ENCODE data around the gene CXCR1. TPM values are rescaled to one million over a fixed set of nuclear protein-coding genes. Genes with fewer than 3 reads are reported as not detected.

Gene CXCR1
- total RNA-seq, 1 donor from 2014 or later = not detected

GRCh38 chr2:218152172-218152571, 14.6 kb downstream of the CXCR1 start:
- Mint-ChIP-seq H3K27me3 (ENCODE audit: unreplicated experiment) (peaks cover 2% of the 10 kb centered on the region), H3K4me1 (ENCODE audit: low read depth, unreplicated experiment) (no peaks in the 10 kb centered on the region), H3K4me3 (ENCODE audit: unreplicated experiment) (no peak overlapping the region), H3K27ac (ENCODE audit: unreplicated experiment) (no peak overlapping the region), H3K36me3 (ENCODE audit: unreplicated experiment) (no peaks in the 10 kb centered on the region), H3K9me3 (ENCODE audit: unreplicated experiment) (peaks cover 1% of the 10 kb centered on the region)
- TF ChIP-seq, protein P1, sequence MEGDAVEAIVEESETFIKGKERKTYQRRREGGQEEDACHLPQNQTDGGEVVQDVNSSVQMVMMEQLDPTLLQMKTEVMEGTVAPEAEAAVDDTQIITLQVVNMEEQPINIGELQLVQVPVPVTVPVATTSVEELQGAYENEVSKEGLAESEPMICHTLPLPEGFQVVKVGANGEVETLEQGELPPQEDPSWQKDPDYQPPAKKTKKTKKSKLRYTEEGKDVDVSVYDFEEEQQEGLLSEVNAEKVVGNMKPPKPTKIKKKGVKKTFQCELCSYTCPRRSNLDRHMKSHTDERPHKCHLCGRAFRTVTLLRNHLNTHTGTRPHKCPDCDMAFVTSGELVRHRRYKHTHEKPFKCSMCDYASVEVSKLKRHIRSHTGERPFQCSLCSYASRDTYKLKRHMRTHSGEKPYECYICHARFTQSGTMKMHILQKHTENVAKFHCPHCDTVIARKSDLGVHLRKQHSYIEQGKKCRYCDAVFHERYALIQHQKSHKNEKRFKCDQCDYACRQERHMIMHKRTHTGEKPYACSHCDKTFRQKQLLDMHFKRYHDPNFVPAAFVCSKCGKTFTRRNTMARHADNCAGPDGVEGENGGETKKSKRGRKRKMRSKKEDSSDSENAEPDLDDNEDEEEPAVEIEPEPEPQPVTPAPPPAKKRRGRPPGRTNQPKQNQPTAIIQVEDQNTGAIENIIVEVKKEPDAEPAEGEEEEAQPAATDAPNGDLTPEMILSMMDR (IDR thresholded peaks at IDR 0.05; ENCODE audit: partially characterized antibody, unreplicated experiment) = no peak
- DNase-seq = no peak

DNA sequence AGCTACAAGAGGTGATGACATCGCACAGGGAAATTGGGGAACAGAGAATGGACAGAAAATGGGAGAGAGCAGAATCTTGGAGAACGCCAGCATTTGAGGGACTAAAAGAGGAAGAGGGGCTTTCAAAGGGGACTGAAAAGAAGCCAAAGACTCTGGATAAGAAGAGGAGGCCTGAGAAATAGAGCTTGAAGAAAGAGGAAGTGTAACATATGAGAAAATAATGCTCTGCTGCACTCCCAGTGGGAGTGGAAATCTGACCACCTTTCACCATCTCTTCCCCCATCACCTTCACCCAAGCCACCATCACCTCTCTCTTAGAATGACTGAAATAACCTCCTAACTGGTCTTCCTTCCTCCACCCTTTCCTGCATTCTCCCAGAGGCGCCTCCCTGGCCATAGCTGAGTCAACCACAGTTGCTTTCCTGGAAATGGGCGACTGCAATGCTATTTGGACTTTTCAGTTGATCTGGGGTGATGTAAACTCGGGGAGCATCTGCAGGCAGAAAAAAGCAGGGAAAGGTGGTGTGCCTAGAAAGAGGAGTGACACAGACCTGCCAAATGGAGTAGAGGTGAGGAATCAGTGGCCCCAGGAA, 16.8 kb downstream of the CXCR1 start:
- peaks cover 2% of the 10 kb centered on the region for H3K27me3 Mint-ChIP-seq (ENCODE audit: unreplicated experiment)
- H3K4me3 Mint-ChIP-seq (ENCODE audit: unreplicated experiment) = no peak overlapping the region
- peaks cover 1% of the 10 kb centered on the region for H3K9me3 Mint-ChIP-seq (ENCODE audit: unreplicated experiment)
- DNase-seq = no peak
- H3K36me3 Mint-ChIP-seq (ENCODE audit: unreplicated experiment) = no peaks in the 10 kb centered on the region
- no peaks in the 10 kb centered on the region for H3K4me1 Mint-ChIP-seq (ENCODE audit: low read depth, unreplicated experiment)
- TF ChIP-seq, protein P1 (IDR thresholded peaks at IDR 0.05; ENCODE audit: partially characterized antibody, unreplicated experiment) = no peak
- no peak overlapping the region for H3K27ac Mint-ChIP-seq (ENCODE audit: unreplicated experiment)

GRCh38 chr2:218149098-218149497, 17.7 kb downstream of the CXCR1 start:
- Mint-ChIP-seq H3K9me3 (ENCODE audit: unreplicated experiment) (peaks cover 1% of the 10 kb centered on the region), H3K27ac (ENCODE audit: unreplicated experiment) (no peak overlapping the region), H3K4me1 (ENCODE audit: low read depth, unreplicated experiment) (no peaks in the 10 kb centered on the region), H3K27me3 (ENCODE audit: unreplicated experiment) (peaks cover 2% of the 10 kb centered on the region), H3K4me3 (ENCODE audit: unreplicated experiment) (no peak overlapping the region), H3K36me3 (ENCODE audit: unreplicated experiment) (no peaks in the 10 kb centered on the region)
- TF ChIP-seq, protein P1 (IDR thresholded peaks at IDR 0.05; ENCODE audit: partially characterized antibody, unreplicated experiment) = no peak
- no peak for DNase-seq

- peaks cover 3% of the 10 kb centered on the region for H3K27me3 Mint-ChIP-seq (ENCODE audit: unreplicated experiment)
- H3K27ac Mint-ChIP-seq (ENCODE audit: unreplicated experiment) = no peak overlapping the region
- peaks cover 1% of the 10 kb centered on the region for H3K9me3 Mint-ChIP-seq (ENCODE audit: unreplicated experiment)
- no peaks in the 10 kb centered on the region for H3K36me3 Mint-ChIP-seq (ENCODE audit: unreplicated experiment)
- no peaks in the 10 kb centered on the region for H3K4me1 Mint-ChIP-seq (ENCODE audit: low read depth, unreplicated experiment)
- H3K4me3 Mint-ChIP-seq (ENCODE audit: unreplicated experiment) = no peak overlapping the region
- TF ChIP-seq, protein P1 (IDR thresholded peaks at IDR 0.05; ENCODE audit: partially characterized antibody, unreplicated experiment) = no peak
- no peak for DNase-seq
Measured at GRCh38 chr2:218146056-218146455, 20.7 kb downstream of the CXCR1 start.

- Mint-ChIP-seq H3K27ac (ENCODE audit: unreplicated experiment) (no peak overlapping the region), H3K27me3 (ENCODE audit: unreplicated experiment) (peaks cover 3% of the 10 kb centered on the region), H3K4me3 (ENCODE audit: unreplicated experiment) (no peak overlapping the region), H3K9me3 (ENCODE audit: unreplicated experiment) (peaks cover 1% of the 10 kb centered on the region), H3K36me3 (ENCODE audit: unreplicated experiment) (no peaks in the 10 kb centered on the region), H3K4me1 (ENCODE audit: low read depth, unreplicated experiment) (no peaks in the 10 kb centered on the region)
- TF ChIP-seq, protein P1 (IDR thresholded peaks at IDR 0.05; ENCODE audit: partially characterized antibody, unreplicated experiment) = no peak
- no peak for DNase-seq
Measured at GRCh38 chr2:218145124-218145523, 21.6 kb downstream of the CXCR1 start.

All from glutamatergic neuron (in vitro differentiated cells).